ENCODE results near the gene KLHL22.

- TF ChIP-seq CTCF (IDR thresholded peaks at IDR 0.05; ENCODE audit: borderline replicate concordance, extremely low read depth, low read length, poor library complexity, severe bottlenecking): no peak
- TF ChIP-seq EZH2 (IDR thresholded peaks at IDR 0.05; ENCODE audit: borderline replicate concordance, low read depth, low read length, severe bottlenecking): no peak
These were observed 98.1 kb downstream of the KLHL22 start for GRCh38 chr22:20397498-20397897.

All from DND-41 (cell line).